ENCODE measurements around the gene SPHK1. TPM values are rescaled to one million over a fixed set of nuclear protein-coding genes. Genes with fewer than 3 reads are reported as not detected.
A peak's percentile ranks its signal among the peaks of the same experiment; 100 is the strongest.
"Not testable (repeated sequence)": the region's sequence is repeated elsewhere in the genome, so short reads cannot be mapped to it uniquely, and the experiment has no call there.

Gene SPHK1
- total RNA-seq, 2 experiments from 2014 or later: 15.7 to 17.7 TPM

GRCh38 chr17:76354747-76355310 is 29.6 kb upstream of the SPHK1 start:
- Mint-ChIP-seq H3K4me1 (ENCODE audit: low read depth) (peaks cover 16% of the 10 kb centered on the region), H3K9me3 (no peaks in the 10 kb centered on the region)

GRCh38 chr17:76356803-76357456 is 27.5 kb upstream of the SPHK1 start:
- ATAC-seq (no peak), DNase-seq (no peak)
- ChIA-PET CTCF (interaction anchor here (7.1 kb wide), 1 partner anchor 26 kb away, joined by 73 read pairs; the partner anchor contains the start of gene SPHK1), POLR2A (no interaction called here)
- Mint-ChIP-seq H3K27me3 (no peaks in the 10 kb centered on the region), H3K4me1 (ENCODE audit: low read depth) (peaks cover 13% of the 10 kb centered on the region), H3K9me3 (no peaks in the 10 kb centered on the region), H3K4me3 (no peak overlapping the region), H3K27ac (no peak overlapping the region), H3K36me3 (ENCODE audit: low read depth) (no peaks in the 10 kb centered on the region)
- intact Hi-C loops (cut with micrococcal nuclease): no loop called here
- TF ChIP-seq CTCF (IDR thresholded peaks at IDR 0.05): no peak

More at GRCh38 chr17:76354747-76355310, 29.6 kb upstream of the SPHK1 start:
- intact Hi-C loops (cut with micrococcal nuclease): no loop called here
- Mint-ChIP-seq H3K36me3 (ENCODE audit: low read depth) (no peaks in the 10 kb centered on the region), H3K27ac (peak overlapping the region; percentile 22), H3K27me3 (no peaks in the 10 kb centered on the region), H3K4me3 (peak overlapping the region; percentile 83)
- no peak for TF ChIP-seq CTCF (IDR thresholded peaks at IDR 0.05)
- POLR2A ChIA-PET: interaction anchor here (0.5 to 3.4 kb wide), 4 partner anchors 11 to 251 kb away, joined by 3 to 42 read pairs (median 4); partner anchors contain the start of genes EXOC7 and SPHK1
- DNase-seq (peak; percentile 18), ATAC-seq (no peak)
- CTCF ChIA-PET: interaction anchor here (1.2 to 7.1 kb wide), 3 partner anchors 28 to 52 kb away, joined by 3 to 73 read pairs (median 22); partner anchors contain the start of gene SPHK1

DNA sequence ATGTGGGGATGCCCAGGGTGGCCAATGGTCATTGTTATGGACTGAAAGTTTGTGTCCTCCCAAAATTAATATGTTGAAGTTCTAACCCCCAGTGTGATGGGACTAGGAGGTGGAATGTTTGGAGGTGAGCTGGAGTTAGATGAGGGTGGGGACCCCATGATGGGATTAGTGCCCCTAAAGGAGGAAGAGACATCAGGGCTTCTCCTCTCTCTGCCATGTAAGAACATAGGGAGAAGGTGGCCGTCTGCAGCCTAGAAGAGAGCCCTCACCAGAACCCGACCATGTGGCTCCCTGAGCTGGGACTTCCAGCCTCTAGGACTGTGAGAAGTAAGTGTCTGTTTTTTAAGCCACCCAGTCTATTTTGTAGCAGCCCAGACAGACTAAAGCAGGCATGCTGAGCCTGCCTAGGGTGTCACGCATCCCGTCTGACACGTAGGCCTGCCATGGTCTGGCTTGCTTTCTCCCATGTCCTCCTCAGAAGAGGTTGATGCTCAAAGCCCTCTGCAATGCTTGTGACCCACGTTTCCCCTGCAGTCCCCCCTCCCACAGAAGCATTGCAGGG is 26.7 kb upstream of the SPHK1 start:
- H3K4me3 Mint-ChIP-seq: no peak overlapping the region
- H3K27me3 Mint-ChIP-seq: no peaks in the 10 kb centered on the region
- H3K36me3 Mint-ChIP-seq (ENCODE audit: low read depth): no peaks in the 10 kb centered on the region
- DNase-seq: no peak
- H3K9me3 Mint-ChIP-seq: no peaks in the 10 kb centered on the region
- intact Hi-C loops (cut with micrococcal nuclease): no loop called here
- no peak for TF ChIP-seq CTCF (IDR thresholded peaks at IDR 0.05)
- ATAC-seq: no peak
- peaks cover 9% of the 10 kb centered on the region for H3K4me1 Mint-ChIP-seq (ENCODE audit: low read depth)
- H3K27ac Mint-ChIP-seq: no peak overlapping the region
- CTCF ChIA-PET: interaction anchor here (7.1 kb wide), 1 partner anchor 25 kb away, joined by 73 read pairs; the partner anchor contains the start of gene SPHK1
- POLR2A ChIA-PET: no interaction called here

DNA sequence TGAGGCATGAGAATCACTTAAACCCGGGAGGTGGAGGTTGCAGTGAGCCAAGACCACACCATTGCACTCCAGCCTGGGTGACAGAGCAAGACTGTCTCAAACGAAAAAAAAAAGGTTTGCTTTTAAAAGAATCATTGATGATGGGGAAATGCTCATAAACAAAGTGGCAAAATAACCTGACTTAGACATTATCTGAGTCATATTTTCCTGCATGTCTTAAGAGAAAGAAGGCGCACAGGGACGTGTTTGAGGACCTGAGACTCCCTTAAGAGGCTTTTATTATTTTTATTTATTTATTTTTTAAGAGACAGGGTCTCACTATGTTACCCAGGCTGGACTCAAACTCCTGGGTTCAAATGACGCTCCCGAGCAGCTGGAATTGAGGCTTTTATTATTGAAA is 25.0 kb upstream of the SPHK1 start:
- intact Hi-C loops (cut with micrococcal nuclease): no loop called here
- H3K36me3 Mint-ChIP-seq (ENCODE audit: low read depth): no peaks in the 10 kb centered on the region
- TF ChIP-seq CTCF (IDR thresholded peaks at IDR 0.05): no peak
- ChIA-PET CTCF (no interaction called here), POLR2A (interaction anchor here (1.2 to 1.4 kb wide), 2 partner anchors 17 to 25 kb away, joined by 3 read pairs; partner anchors contain the start of gene SPHK1)
- ATAC-seq (no peak), DNase-seq (no peak)
- no peak overlapping the region for H3K4me3 Mint-ChIP-seq
- H3K4me1 Mint-ChIP-seq (ENCODE audit: low read depth): peaks cover 5% of the 10 kb centered on the region
- no peak overlapping the region for H3K27ac Mint-ChIP-seq
- no peaks in the 10 kb centered on the region for H3K9me3 Mint-ChIP-seq
- no peaks in the 10 kb centered on the region for H3K27me3 Mint-ChIP-seq

DNA sequence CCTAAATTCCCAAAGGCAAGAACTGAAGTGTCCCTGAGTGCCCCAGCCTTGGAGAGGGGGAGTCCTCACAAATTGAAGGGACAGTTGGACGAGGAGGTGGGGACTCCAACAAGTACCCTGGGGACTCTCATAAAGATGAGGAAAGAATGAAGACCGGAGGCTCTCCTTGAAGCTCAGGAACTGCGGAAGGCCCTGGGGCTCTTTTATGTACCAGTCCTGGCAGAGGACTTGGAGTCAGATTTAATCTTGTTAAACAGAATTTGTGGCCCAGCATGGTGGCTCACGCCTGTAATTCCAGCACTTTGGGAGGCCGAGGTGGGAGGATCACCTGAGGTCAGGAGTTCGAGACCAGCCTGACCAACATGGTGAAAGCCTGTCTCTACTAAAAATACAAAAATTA is 24.6 kb upstream of the SPHK1 start:
- DNase-seq; H3K9me3 Mint-ChIP-seq; H3K27me3 Mint-ChIP-seq; ATAC-seq; H3K4me1 Mint-ChIP-seq (ENCODE audit: low read depth); H3K27ac Mint-ChIP-seq; intact Hi-C loops (cut with micrococcal nuclease); H3K36me3 Mint-ChIP-seq (ENCODE audit: low read depth); H3K4me3 Mint-ChIP-seq; CTCF ChIA-PET: not testable (repeated sequence)
- POLR2A ChIA-PET: interaction anchor here (1.4 kb wide), 1 partner anchor 25 kb away, joined by 3 read pairs; the partner anchor contains the start of gene SPHK1
